ENCODE results near the gene ERI2.
"Not testable (repeated sequence)": the region's sequence is repeated elsewhere in the genome, so short reads cannot be mapped to it uniquely, and the experiment has no call there.

The ERI2 gene

DNA sequence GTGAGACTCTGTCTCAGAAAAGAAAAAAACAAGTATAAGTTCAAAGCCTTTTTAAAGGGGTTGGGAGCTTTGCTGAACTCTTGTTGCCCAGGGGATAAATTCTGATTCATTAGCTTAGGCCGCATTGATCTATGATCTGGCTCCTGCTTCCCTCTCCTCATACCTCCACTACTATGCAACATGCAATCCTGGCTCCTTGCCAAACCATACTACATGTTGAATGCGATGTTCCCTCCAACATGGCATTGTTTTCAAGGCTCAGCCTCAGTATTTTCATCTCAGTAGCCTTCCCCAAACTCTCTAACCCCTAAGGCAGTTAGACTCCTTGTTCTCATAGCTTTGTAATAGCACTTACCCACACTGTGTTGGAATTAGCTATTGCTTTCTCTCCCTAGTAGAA, 6.2 kb upstream of the ERI2 start:
- DNase-seq, result no peak

- no peak for DNase-seq
Observed at GRCh38 chr16:20811889-20812439, 5.7 kb upstream of the ERI2 start.

DNA sequence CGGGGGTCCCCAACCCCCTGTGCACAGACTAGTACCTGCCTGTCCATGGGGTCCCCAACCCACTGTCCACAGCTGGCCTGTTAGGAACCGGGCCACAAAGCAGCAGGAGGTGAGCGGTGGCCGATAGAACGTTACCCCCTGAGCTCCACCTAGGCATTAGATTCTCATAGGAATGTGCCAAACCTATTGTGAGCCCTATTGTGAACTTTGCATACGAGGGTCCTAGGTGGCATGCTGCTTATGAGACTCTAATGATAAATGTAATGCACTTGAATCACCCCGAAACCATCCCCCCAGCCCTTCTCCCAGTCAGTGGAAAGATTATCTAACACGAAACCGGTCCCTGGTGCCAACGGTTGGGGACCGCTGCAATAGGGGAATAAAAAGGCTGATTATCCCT, 1.6 kb upstream of the ERI2 start:
- DNase-seq, result no peak

- DNase-seq, result not testable (repeated sequence)
Observed at GRCh38 chr16:20805684-20806167, 546 bp downstream of the ERI2 start.

GRCh38 chr16:20803561-20804214, 2.6 kb downstream of the ERI2 start:
- no peak for DNase-seq

DNA sequence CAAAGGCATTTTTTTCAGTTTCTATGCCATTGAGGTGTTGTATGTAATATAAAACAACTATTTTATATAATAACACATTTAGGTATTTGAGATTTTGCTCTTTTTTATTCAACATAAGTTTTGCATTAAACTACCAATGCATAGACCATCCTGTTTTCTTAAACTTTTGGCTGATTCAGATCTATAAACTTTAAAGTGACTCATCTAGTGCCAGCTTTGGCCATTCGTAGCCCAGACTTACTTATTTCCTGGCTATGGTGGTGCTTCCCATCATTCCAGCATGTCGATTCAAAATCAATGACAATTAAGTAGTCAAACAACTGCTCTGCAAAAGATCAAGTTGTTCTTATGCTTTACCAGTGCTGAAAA, 3.1 kb downstream of the ERI2 start:
- no peak for DNase-seq

- DNase-seq, result no peak
Observed at GRCh38 chr16:20801278-20801677, 5.0 kb downstream of the ERI2 start.

DNA sequence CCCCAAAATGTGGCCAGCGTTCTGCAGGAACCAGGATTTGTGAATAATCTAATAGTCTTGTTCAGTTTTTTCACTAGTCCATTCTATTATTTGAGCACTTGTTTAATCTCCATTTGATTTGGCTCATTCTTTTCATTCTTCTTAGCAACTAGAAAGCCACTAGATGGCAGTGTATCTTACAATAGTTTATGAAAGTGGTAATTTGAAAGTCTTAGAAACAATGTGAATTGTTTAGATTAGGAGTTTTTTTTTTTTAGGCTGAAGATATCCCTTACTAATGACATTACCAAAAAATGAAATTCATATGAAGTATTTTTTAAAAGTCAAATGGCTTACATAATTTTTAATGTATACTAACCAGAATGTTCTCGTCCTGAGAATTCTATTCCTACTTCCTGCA, 6.7 kb downstream of the ERI2 start:
- DNase-seq, result no peak

DNA sequence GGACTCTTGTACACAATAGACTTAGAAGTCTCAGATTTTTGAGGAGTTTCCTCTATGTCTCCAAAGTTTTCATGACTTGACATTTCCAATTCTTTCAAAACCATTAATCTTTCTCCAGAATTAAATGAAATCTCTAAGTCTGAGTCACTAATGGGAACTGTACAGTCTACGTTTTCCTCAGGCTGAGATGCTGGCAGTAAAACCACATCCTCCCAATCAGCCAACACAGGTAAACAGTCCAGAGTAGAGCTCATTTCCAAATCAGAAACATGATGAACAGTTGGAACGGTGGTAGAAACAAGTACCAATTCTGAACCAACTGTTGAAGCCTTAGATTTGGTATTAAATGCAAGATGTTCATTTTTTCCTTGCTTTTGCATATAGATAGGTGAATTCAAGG, 7.9 kb downstream of the ERI2 start:
- no peak for DNase-seq

DNA sequence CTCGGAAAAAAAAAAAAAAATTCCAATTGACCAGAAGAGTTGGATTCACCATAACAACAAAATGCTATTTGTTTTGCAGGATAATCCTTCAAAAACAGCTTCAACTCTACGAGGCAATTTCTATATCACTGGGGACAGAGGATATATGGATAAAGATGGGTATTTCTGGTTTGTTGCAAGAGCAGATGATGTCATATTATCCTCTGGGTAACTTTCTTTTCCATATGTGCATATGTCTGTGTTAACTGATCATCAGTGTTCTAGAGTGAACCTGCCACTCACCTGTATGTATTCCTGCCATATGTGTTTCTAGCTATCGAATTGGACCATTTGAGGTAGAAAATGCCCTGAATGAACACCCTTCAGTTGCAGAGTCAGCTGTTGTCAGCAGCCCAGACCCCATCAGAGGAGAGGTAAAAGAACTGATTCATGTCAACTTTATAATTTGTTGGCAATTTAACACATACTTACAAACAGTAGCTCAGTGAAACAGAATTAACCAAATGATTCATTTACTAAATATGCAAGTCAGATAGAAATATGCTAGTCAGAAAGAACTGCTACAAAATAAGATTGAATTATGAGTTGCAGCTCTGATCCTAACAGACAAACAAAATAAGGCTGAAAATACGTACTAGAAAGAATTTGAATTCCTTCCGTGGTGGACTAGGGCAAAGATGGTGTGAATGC, 14.2 kb downstream of the ERI2 start:
- no peak for DNase-seq

GRCh38 chr16:20789130-20789529, 17.1 kb downstream of the ERI2 start:
- no peak for DNase-seq

DNA sequence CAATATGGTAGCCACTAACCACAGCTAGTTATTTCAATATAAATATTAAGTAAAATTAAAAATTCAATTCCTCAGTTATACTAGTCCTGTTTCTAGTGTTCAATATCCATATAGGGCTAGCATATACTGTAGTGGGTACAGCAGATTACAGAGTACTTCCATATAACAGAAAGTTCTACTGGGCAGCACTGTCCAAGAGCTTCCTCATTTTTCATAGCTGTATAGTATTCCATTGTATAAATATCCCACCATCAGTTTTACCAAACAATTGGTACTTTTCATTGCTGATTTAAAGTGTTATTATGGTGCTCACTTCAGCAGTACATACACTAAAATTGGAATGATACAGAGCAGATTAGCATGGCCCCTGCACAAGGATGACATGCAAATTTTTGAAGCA, 22.1 kb downstream of the ERI2 start:
- no peak for DNase-seq

DNA sequence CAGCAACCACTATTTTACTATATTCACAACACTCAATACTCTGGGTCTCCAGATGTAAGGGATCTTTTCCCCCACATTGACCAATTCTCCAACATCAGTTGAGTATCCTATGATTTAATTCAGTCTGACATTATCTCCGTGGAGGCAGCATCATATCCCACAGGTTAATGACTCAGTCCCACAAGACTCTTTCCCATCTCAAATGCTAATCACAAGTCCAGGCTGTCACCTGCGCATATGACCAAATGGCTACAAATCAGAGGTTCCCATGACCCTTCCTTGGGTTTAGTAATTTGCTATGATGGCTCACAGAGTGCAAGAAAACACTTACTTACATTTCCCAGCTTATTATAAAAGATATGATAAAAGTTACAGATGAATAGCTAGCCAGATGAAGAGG, 23.8 kb downstream of the ERI2 start:
- DNase-seq, result no peak

DNA sequence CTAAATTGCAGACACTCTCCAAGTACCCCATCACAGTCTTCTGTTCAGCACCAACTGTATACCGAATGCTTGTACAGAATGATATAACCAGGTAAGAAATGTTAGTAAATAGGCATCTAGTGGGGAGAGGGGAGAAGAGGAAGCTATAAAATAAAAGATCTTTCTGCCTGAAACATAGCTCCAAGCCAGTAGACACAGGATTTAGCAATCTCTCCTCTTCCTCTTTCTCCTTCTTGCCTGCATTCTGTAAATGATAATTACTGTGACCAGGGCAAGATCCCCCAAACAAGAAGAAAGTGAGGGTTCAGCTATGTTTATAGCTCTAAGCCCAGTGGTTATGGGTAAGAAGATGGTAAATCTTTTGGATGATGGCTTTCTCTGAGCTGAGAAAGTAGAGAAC, 24.6 kb downstream of the ERI2 start:
- DNase-seq, result no peak

DNA sequence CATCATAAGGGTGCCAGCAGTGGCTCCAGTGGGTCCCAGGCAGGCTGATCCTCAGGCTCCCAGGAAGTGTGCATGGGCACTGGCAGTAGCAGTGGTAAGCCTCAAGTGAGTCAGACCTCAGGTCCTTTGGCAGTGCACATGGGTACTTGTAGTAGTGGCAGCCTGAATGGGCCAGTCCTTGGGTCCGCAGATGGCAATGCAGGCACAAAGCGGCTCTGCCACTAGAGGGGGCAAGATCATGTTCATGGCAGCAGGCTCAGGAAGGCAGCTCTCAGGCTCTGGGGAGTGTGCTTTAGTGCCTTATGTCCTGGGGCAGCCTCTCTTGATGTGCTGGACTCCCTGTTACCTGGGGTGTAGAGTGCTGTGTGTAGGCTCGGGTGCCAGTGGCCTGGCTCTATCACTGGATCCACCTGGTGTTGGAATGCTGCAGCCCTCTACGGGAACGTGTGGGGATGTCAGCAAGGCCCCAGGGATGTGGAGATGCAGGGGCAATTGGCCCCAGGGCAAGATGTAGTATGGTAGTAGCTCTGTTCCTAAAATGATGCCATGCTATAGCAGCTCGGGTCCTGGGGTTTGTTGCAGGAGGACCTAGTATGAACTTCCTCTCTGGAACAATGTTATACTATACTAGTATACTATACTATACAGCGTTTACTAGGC, 31.4 kb downstream of the ERI2 start:
- peak; percentile 73 for DNase-seq

DNA sequence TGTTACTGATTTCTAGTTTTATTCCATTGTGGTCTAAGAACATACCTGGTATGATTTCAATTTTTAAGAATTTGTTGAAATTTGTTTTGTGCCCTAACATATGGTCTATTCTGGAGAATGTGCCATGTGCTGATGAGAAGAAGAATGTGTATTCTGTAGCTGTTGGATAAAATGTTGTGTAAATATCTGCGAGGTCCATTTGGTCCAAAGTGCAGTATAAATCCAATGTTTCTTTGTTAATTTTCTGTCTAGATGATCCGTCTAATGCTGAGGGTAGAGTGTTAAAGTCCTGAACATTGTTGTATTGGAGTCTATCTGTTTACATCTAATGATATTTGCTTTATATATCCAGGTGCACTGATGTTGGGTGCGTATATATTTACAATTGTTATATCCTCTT, 32.6 kb downstream of the ERI2 start:
- DNase-seq, result no peak

- DNase-seq, result no peak
Observed at GRCh38 chr16:20768818-20769217, 37.5 kb downstream of the ERI2 start.

- no peak for DNase-seq
Observed at GRCh38 chr16:20768121-20768520, 38.2 kb downstream of the ERI2 start.

- DNase-seq, result no peak
Observed at GRCh38 chr16:20767577-20767976, 38.7 kb downstream of the ERI2 start.

DNA sequence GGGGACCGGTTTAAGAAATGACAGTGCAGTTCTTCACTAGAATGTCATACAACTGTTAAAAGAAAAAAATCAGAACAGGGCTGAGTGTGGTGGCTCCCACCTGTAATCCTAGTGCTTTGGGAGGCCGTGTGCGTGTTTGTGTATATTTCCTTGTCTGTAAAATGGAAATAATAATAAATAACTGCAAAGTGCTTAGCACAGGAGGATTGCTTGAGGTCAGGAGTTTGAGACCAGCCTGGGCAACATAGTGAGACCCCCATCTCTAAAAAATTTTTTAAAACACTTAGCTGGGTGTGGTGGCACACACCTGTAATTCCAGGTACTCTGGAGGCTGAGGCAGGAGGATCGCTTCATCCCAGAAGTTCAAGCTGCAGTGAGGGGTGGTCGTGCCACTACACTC, 40.0 kb downstream of the ERI2 start:
- DNase-seq, result no peak

DNA sequence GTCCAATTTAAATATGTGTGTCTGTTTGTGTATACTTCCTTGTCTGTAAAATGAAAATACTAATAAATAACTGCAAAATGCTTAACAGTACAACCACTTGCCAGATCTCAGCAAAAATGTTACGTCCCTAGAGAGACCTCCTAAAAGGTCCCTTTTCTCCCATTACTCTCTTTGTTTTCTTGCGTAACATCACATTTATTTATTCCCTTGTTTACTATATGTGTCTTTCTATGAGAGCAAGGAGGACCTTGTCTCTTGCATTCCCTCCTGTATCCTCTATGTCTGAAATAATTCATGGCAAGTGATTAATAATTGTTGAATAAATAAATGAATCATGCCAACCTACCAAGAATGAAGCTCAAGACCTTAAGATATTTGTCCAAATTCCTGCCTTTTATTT, 40.5 kb downstream of the ERI2 start:
- DNase-seq, result no peak

GRCh38 chr16:20764448-20764847, 41.8 kb downstream of the ERI2 start:
- DNase-seq, result not testable (repeated sequence)

- peak; percentile 73 for DNase-seq
Observed at GRCh38 chr16:20763461-20764232, 42.6 kb downstream of the ERI2 start, which contains the start of gene ACSM3. Gene ACSM3 (plus strand): TSS chr16:20764014. CDS start chr16:20770035, 6,021 bp downstream.

Measured in activated CD8-positive, alpha-beta memory T cell treated with anti-CD3 and anti-CD28 coated beads for 24 hours (primary cell).